Parathyroid adenoma (tissue), 2 donors: ENCODE results near the gene PDXDC1.
"Not testable (repeated sequence)": the region's sequence is repeated elsewhere in the genome, so short reads cannot be mapped to it uniquely, and the experiment has no call there.

Experiments used
- H2AFZ ChIP-seq: fragments of 300-600 bp; sonication (generic); one replicate; pipeline ENCODE4 v1.7.0; 2017; ENCODE audit warnings: antibody characterized with exemption, mild to moderate bottlenecking
- H3K27ac ChIP-seq: fragments of 300-600 bp; sonication (generic); one replicate; pipeline ENCODE4 v1.7.0; 2017
- H3K27me3 ChIP-seq: fragments of 300-600 bp; sonication (generic); one replicate; pipeline ENCODE4 v1.7.0; 2017; ENCODE audit warnings: low read length; ENCODE audit not compliant: control insufficient read depth, insufficient read depth
- H3K36me3 ChIP-seq: fragments of 300-600 bp; sonication (generic); one replicate; pipeline ENCODE4 v1.7.0; 2017; ENCODE audit warnings: low read length; ENCODE audit not compliant: control insufficient read depth, insufficient read depth
- H3K4me1 ChIP-seq: fragments of 300-600 bp; sonication (generic); one replicate; pipeline ENCODE4 v1.7.0; 2017; ENCODE audit warnings: control low read depth
- H3K4me2 ChIP-seq: fragments of 300-600 bp; sonication (generic); one replicate; pipeline ENCODE4 v1.7.0; 2017; ENCODE audit warnings: low read length
- H3K4me3 ChIP-seq: fragments of 300-600 bp; sonication (generic); one replicate; pipeline ENCODE4 v1.7.0; 2017; ENCODE audit warnings: low read depth, low read length
- H3K79me2 ChIP-seq: fragments of 300-600 bp; sonication (generic); one replicate; pipeline ENCODE4 v1.7.0; 2017; ENCODE audit warnings: control low read depth
- H3K9ac ChIP-seq: fragments of 300-600 bp; sonication (generic); one replicate; pipeline ENCODE4 v1.7.0; 2017; ENCODE audit warnings: mild to moderate bottlenecking
- H3K9me3 ChIP-seq: fragments of 300-600 bp; sonication (generic); one replicate; pipeline ENCODE4 v1.7.0; 2017; ENCODE audit warnings: low read length; ENCODE audit not compliant: control insufficient read depth
- donor health status: primary hyperparathyroidism.

Gene PDXDC1

GRCh38 chr16:15149260-15149659, 174.4 kb downstream of the PDXDC1 start:
- not testable (repeated sequence) for H3K4me3 ChIP-seq, H3K36me3 ChIP-seq, H3K27ac ChIP-seq, H3K9me3 ChIP-seq, H2AFZ ChIP-seq, H3K4me1 ChIP-seq, H3K9ac ChIP-seq, H3K27me3 ChIP-seq, H3K4me2 ChIP-seq
- H3K79me2 ChIP-seq = peaks cover 28% of the 10 kb centered on the region

GRCh38 chr16:15154005-15154404, 179.2 kb downstream of the PDXDC1 start:
- H3K9me3 ChIP-seq, H3K27me3 ChIP-seq, H3K4me1 ChIP-seq, H3K9ac ChIP-seq, H3K79me2 ChIP-seq, H3K36me3 ChIP-seq, H3K27ac ChIP-seq: not testable (repeated sequence)
- peak overlapping the region; percentile 22 for H3K4me2 ChIP-seq
- H3K4me3 ChIP-seq = peak overlapping the region; percentile 40
- peak overlapping the region; percentile 38 for H2AFZ ChIP-seq

- Histone ChIP-seq H3K27ac (peak overlapping the region; percentile 3), H3K4me2 (peak overlapping the region; percentile 51), H2AFZ (peak overlapping the region; percentile 61)
- not testable (repeated sequence) for H3K36me3 ChIP-seq, H3K79me2 ChIP-seq, H3K9ac ChIP-seq, H3K9me3 ChIP-seq, H3K4me3 ChIP-seq, H3K4me1 ChIP-seq, H3K27me3 ChIP-seq
Observed at GRCh38 chr16:15154650-15155562, 180.1 kb downstream of the PDXDC1 start.

GRCh38 chr16:15157644-15158043, 182.8 kb downstream of the PDXDC1 start:
- H3K4me3 ChIP-seq, H2AFZ ChIP-seq, H3K27ac ChIP-seq, H3K4me2 ChIP-seq, H3K79me2 ChIP-seq, H3K36me3 ChIP-seq, H3K4me1 ChIP-seq, H3K27me3 ChIP-seq, H3K9me3 ChIP-seq, H3K9ac ChIP-seq: not testable (repeated sequence)

- H3K9me3 ChIP-seq, H2AFZ ChIP-seq, H3K27ac ChIP-seq, H3K27me3 ChIP-seq, H3K36me3 ChIP-seq, H3K4me3 ChIP-seq, H3K79me2 ChIP-seq, H3K4me1 ChIP-seq, H3K4me2 ChIP-seq, H3K9ac ChIP-seq: not testable (repeated sequence)
Observed at GRCh38 chr16:15159671-15160070, 184.8 kb downstream of the PDXDC1 start.

GRCh38 chr16:15160571-15160970, 185.7 kb downstream of the PDXDC1 start:
- not testable (repeated sequence) for H3K4me3 ChIP-seq, H3K9ac ChIP-seq, H3K79me2 ChIP-seq, H3K27me3 ChIP-seq, H3K9me3 ChIP-seq, H3K36me3 ChIP-seq, H3K4me2 ChIP-seq, H3K27ac ChIP-seq, H2AFZ ChIP-seq, H3K4me1 ChIP-seq

GRCh38 chr16:15163055-15163454, 188.2 kb downstream of the PDXDC1 start:
- not testable (repeated sequence) for H3K4me3 ChIP-seq, H3K27ac ChIP-seq, H3K36me3 ChIP-seq

GRCh38 chr16:15166177-15166576, 191.4 kb downstream of the PDXDC1 start:
- H3K27ac ChIP-seq, H3K4me2 ChIP-seq, H3K27me3 ChIP-seq, H2AFZ ChIP-seq, H3K4me1 ChIP-seq, H3K9ac ChIP-seq, H3K9me3 ChIP-seq, H3K36me3 ChIP-seq, H3K4me3 ChIP-seq, H3K79me2 ChIP-seq: not testable (repeated sequence)

More at GRCh38 chr16:15163055-15163454, 188.2 kb downstream of the PDXDC1 start:
- not testable (repeated sequence) for H3K4me2 ChIP-seq, H3K4me1 ChIP-seq, H3K79me2 ChIP-seq, H3K9ac ChIP-seq, H3K27me3 ChIP-seq, H2AFZ ChIP-seq, H3K9me3 ChIP-seq

GRCh38 chr16:15168303-15168702, 193.5 kb downstream of the PDXDC1 start:
- H3K4me3 ChIP-seq, H3K27me3 ChIP-seq, H3K27ac ChIP-seq, H2AFZ ChIP-seq, H3K4me1 ChIP-seq, H3K4me2 ChIP-seq, H3K79me2 ChIP-seq, H3K9ac ChIP-seq, H3K36me3 ChIP-seq, H3K9me3 ChIP-seq: not testable (repeated sequence)

GRCh38 chr16:15168953-15169652, 194.3 kb downstream of the PDXDC1 start:
- not testable (repeated sequence) for H3K4me2 ChIP-seq, H2AFZ ChIP-seq, H3K27me3 ChIP-seq, H3K79me2 ChIP-seq, H3K9me3 ChIP-seq, H3K9ac ChIP-seq, H3K36me3 ChIP-seq, H3K27ac ChIP-seq, H3K4me1 ChIP-seq, H3K4me3 ChIP-seq

- H3K27ac ChIP-seq, H3K27me3 ChIP-seq, H2AFZ ChIP-seq, H3K9me3 ChIP-seq, H3K9ac ChIP-seq, H3K4me1 ChIP-seq, H3K79me2 ChIP-seq, H3K36me3 ChIP-seq, H3K4me3 ChIP-seq, H3K4me2 ChIP-seq: not testable (repeated sequence)
Observed at GRCh38 chr16:15179909-15180308, 205.1 kb downstream of the PDXDC1 start.
